Cortex of kidney (tissue), 1 donor: Measurements from ENCODE around the gene ZNF79.

Experiments used
- DNase-seq: peaks from one replicate; lab custom pipeline; 2025; lab: John Stamatoyannopoulos, UW

ZNF79 gene

GRCh38 chr9:127398715-127399400, 25.3 kb upstream of the ZNF79 start:
- no peak for DNase-seq

GRCh38 chr9:127399736-127400269, 24.4 kb upstream of the ZNF79 start:
- DNase-seq = no peak

- DNase-seq = no peak
Measured at GRCh38 chr9:127402401-127403090, 21.6 kb upstream of the ZNF79 start.

GRCh38 chr9:127403507-127404192, 20.5 kb upstream of the ZNF79 start:
- DNase-seq = no peak

- no peak for DNase-seq
Measured at GRCh38 chr9:127404631-127405030, 19.6 kb upstream of the ZNF79 start.

- no peak for DNase-seq
Measured at GRCh38 chr9:127405344-127406125, 18.6 kb upstream of the ZNF79 start.

GRCh38 chr9:127406799-127407491, 17.2 kb upstream of the ZNF79 start:
- DNase-seq = no peak

GRCh38 chr9:127407492-127407843, 16.7 kb upstream of the ZNF79 start:
- no peak for DNase-seq

- DNase-seq = no peak
Measured at GRCh38 chr9:127411122-127411521, 13.1 kb upstream of the ZNF79 start.

- DNase-seq = no peak
Measured at GRCh38 chr9:127415141-127415540, 9.0 kb upstream of the ZNF79 start.

GRCh38 chr9:127415657-127416056, 8.5 kb upstream of the ZNF79 start:
- no peak for DNase-seq

- no peak for DNase-seq
Measured at GRCh38 chr9:127417131-127418036, 6.8 kb upstream of the ZNF79 start.

GRCh38 chr9:127418037-127418471, 6.1 kb upstream of the ZNF79 start:
- no peak for DNase-seq

- DNase-seq = no peak
Measured at GRCh38 chr9:127419348-127419747, 4.8 kb upstream of the ZNF79 start.

GRCh38 chr9:127421057-127421456, 3.1 kb upstream of the ZNF79 start:
- no peak for DNase-seq

- no peak for DNase-seq
Measured at GRCh38 chr9:127422133-127422782, 1.9 kb upstream of the ZNF79 start.

GRCh38 chr9:127422787-127423186, 1.4 kb upstream of the ZNF79 start:
- DNase-seq = no peak

- no peak for DNase-seq
Measured at GRCh38 chr9:127423476-127423933, 677 bp upstream of the ZNF79 start.

- DNase-seq = no peak
Measured at GRCh38 chr9:127424676-127424999, 456 bp downstream of the ZNF79 start.

- DNase-seq = no peak
Measured at GRCh38 chr9:127426756-127427155, 2.6 kb downstream of the ZNF79 start.
